ENCODE data around the gene CHAF1A. TPM values are rescaled to one million over a fixed set of nuclear protein-coding genes. Genes with fewer than 3 reads are reported as not detected.

CHAF1A gene
- total RNA-seq, 1 experiment from 2014 or later: 63.7 TPM

- DNase-seq (ENCODE audit: low spot score): no peak
Observed at GRCh38 chr19:4403005-4403761, 743 bp downstream of the CHAF1A start.

- DNase-seq (ENCODE audit: low spot score): no peak
Observed at GRCh38 chr19:4405977-4406376, 3.5 kb downstream of the CHAF1A start.

GRCh38 chr19:4406626-4407025 lies 4.2 kb downstream of the CHAF1A start:
- no peak for DNase-seq (ENCODE audit: low spot score)

DNA sequence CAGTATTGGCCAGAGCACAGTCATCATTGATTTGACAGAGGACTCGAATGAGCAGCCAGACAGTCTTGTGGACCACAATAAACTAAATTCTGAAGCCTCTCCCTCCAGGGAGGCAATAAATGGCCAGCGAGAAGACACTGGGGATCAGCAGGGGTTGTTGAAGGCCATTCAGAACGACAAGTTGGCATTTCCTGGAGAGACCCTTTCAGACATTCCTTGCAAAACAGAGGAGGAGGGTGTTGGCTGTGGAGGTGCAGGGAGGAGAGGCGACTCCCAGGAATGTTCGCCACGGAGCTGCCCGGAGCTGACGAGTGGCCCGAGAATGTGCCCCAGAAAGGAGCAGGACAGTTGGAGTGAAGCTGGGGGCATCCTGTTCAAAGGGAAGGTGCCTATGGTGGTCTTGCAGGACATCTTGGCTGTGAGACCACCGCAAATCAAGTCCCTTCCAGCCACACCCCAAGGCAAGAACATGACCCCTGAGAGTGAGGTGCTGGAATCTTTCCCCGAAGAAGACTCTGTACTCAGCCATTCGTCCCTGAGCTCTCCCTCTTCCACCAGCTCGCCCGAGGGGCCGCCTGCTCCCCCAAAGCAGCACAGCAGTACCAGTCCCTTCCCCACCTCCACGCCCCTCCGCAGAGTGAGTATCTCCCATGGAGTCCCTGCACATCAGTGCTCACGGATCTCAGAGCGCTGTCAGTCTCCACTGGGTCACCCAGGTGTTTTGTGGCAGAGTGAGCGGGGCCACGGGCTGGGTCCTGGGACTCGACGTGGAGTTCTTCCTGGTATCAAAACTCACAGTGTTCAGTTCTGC lies 6.9 kb downstream of the CHAF1A start:
- no peak for DNase-seq (ENCODE audit: low spot score)

- DNase-seq (ENCODE audit: low spot score): no peak
Observed at GRCh38 chr19:4413588-4413987, 11.1 kb downstream of the CHAF1A start.

DNA sequence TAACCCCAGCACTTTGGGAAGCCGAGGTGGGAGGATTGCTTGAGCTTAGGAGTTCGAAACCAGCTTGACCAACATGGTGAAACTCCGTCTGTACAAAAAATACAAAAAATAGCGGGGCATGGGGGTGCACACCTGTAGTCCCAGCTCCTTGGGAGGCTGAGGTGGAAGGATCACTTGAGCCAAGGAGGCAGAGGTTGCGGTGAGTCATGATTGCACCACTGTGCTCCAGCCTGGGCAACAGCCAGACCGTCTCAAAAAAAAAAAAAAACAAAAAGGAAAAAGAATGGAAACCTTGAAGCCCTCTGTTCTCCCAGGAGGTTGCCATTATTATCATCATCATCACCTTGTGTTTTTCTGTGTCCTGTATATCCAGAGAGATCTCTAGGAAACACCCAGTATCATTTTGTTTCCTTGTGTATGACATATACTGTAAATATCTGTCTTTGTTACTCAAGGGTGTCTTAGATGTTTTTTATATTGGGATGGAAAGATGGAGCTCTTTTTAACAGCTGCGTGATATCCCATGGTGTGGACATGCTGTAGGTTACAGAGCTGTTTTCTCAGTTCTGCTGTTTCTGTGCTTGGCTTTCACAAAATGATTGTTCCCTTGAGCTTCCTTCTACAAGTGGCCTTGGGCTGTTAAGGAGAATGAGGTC lies 11.8 kb downstream of the CHAF1A start:
- DNase-seq (ENCODE audit: low spot score): no peak

DNA sequence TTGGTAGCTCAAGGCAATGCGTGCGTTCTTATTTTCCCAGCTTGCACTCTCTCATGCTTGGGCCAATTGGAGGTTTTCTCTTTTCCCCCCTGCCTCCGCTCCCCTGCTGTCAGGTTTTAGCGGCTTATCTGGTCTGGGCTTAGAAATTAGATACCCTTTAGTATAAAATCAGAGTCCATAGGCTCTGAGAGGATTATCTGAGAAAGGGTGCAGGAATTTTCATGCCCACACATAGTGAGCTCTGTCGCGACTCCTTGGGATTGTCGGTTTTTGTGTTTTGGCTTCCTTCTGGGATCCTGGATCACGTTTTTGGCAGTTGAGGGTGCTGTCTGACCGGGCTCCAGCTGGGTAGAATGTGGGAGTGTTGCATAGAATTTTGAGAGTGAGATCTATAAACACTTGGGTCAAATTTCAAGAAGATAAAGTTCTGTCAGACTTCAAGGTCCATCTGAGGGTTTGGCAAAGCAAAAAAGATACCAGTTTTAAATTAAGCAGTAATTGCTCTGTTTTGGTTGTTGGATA lies 12.4 kb downstream of the CHAF1A start:
- DNase-seq (ENCODE audit: low spot score): no peak

DNA sequence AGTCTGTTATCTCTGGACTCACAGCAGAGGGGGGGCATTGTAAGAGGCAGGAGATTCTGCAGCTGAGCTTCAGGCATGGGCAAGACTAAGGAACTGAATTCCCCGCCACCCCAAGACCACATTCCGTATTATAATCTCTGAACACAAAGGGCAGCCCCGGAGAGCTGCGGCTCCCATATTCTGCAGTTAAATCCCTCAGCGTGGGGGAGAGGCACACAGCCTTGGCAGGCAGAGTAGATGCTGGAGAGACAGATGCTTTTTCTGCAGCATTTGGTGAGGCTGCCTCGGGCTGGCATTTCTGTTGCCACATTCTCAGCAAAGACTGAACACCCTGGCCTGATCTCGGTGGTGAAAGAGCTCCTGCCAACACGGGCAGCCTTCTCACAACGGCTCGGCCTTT lies 12.9 kb downstream of the CHAF1A start:
- DNase-seq (ENCODE audit: low spot score): no peak

- DNase-seq (ENCODE audit: low spot score): no peak
Observed at GRCh38 chr19:4416268-4416667, 13.8 kb downstream of the CHAF1A start.

- no peak for DNase-seq (ENCODE audit: low spot score)
Observed at GRCh38 chr19:4423416-4424126, 21.1 kb downstream of the CHAF1A start.

GRCh38 chr19:4425537-4425936 lies 23.1 kb downstream of the CHAF1A start:
- no peak for DNase-seq (ENCODE audit: low spot score)

GRCh38 chr19:4428326-4428975 lies 26.0 kb downstream of the CHAF1A start:
- no peak for DNase-seq (ENCODE audit: low spot score)

- DNase-seq (ENCODE audit: low spot score): no peak
Observed at GRCh38 chr19:4429256-4429655, 26.8 kb downstream of the CHAF1A start.

GRCh38 chr19:4429771-4430171 lies 27.3 kb downstream of the CHAF1A start:
- no peak for DNase-seq (ENCODE audit: low spot score)

DNA sequence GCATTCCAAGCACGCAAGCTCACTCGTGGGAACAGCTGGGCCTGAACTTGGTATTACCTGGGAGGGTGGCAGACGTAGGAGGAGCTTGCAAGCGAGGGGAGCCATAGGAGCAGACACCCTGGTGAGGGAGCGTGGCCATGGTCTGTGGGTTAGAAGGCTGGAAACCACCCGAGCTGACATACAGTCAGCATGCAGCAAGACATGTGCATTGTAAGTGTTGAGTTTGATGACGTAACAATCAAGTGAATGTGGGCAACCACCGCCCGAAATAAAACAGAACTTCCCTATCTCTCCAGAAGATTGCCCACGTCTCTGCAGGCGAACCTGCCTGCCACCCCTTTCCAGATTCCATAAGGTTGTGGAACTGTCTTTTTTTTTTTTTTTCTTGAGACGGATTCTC lies 28.3 kb downstream of the CHAF1A start:
- DNase-seq (ENCODE audit: low spot score): no peak

- DNase-seq (ENCODE audit: low spot score): no peak
Observed at GRCh38 chr19:4431296-4431695, 28.9 kb downstream of the CHAF1A start.

- DNase-seq (ENCODE audit: low spot score): no peak
Observed at GRCh38 chr19:4431808-4432674, 29.6 kb downstream of the CHAF1A start.

DNA sequence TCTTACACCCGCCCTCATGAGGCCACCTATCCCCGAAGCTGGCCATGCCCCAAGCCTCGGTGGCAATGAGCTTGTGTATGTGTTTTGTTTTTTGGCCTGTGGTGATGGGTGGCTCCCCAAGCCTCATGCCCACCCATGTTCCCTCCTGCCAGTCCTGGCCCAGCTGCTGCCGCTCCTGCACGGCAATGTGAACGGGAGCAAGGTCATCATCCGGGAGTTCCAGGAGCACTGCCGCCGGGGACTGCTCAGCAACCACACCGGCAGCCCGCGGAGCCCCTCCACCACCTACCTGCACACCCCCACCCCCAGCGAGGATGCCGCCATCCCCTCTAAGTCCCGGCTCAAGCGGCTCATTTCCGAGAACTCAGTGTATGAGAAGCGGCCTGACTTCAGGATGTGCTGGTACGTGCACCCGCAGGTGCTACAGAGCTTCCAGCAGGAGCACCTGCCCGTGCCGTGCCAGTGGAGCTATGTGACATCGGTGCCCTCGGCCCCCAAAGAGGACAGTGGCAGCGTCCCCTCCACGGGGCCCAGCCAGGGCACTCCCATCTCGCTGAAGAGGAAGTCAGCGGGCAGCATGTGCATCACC lies 30.6 kb downstream of the CHAF1A start:
- no peak for DNase-seq (ENCODE audit: low spot score)

- no peak for DNase-seq (ENCODE audit: low spot score)
Observed at GRCh38 chr19:4434391-4434790, 32.0 kb downstream of the CHAF1A start.

- no peak for DNase-seq (ENCODE audit: low spot score)
Observed at GRCh38 chr19:4436231-4436630, 33.8 kb downstream of the CHAF1A start.
